Urinary bladder (tissue), 4 donors: ENCODE data around the gene RBM47. TPM values are rescaled to one million over a fixed set of nuclear protein-coding genes. Genes with fewer than 3 reads are reported as not detected.

Experiments
- DNase-seq: peaks from one replicate; pipeline ENCODE4 v3.0.0-alpha.2; 2015; ENCODE audit errors: extremely low spot score
- H3K27ac ChIP-seq: one replicate; pipeline ENCODE4 v1.5.1; 2013; ENCODE audit warnings: low read depth, mild to moderate bottlenecking, moderate library complexity
- H3K36me3 ChIP-seq: one replicate; pipeline ENCODE4 v1.6.1; 2013; ENCODE audit warnings: mild to moderate bottlenecking, moderate library complexity; ENCODE audit not compliant: insufficient read depth
- H3K4me1 ChIP-seq: one replicate; pipeline ENCODE4 v1.6.1; 2013; ENCODE audit warnings: mild to moderate bottlenecking, moderate library complexity; ENCODE audit not compliant: insufficient read depth
- H3K4me3 ChIP-seq: one replicate; pipeline ENCODE4 v1.5.1; 2013; ENCODE audit warnings: low read depth, low read length
- WGBS: extraction: QIAGEN DNeasy Blood & Tissue Kit; methylation state at CpG from one replicate; pipeline ENCODE4 v1.1.7; 2013; 5-methylcytosine and 5-hydroxymethylcytosine counted together
- polyA plus RNA-seq: library from polyadenylated mRNA; stranded (reverse); fragments of 200-250 nt; gene quantifications from one replicate; pipeline ENCODE4 v1.2.3, GENCODE V29; 2013
- total RNA-seq: library from RNA; depleted of rRNA; stranded (reverse); fragments of >200 nt; gene quantifications from one replicate; pipeline ENCODE4 v1.2.3, GENCODE V29; 2014
- donor health status: healthy with polysubstance abuse.
- donor health status: healthy.

Gene RBM47
- total and polyA plus RNA-seq, 2 donors: 7.6 to 18.6 TPM

DNA sequence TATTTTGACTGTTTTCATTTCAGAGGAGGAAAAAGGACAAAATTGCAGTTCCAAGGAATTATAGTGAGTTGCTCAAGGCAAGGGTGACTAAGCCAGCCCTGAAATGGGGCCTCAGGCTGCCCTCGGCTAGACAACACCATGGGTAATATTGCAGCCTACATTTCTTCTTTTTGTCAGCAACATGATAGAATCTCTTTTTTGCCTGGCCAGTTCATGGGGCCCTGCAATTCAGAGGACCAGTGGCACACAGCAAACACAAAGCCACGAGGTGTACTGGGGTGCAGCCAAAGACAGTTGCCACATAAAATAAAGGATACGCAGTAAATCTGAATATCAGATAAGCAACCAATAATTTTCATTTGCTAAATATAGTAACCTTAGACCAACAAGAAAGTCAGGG is 41.8 kb downstream of the RBM47 start:
- no peak for DNase-seq
- Histone ChIP-seq H3K4me3 (no peak overlapping the region), H3K27ac (no peak overlapping the region), H3K4me1 (no peaks in the 10 kb centered on the region), H3K36me3 (no peaks in the 10 kb centered on the region)
- 49% methylated on average over 3 of the region's 3 CpGs for WGBS

- no peak overlapping the region for H3K27ac ChIP-seq
- no peak for DNase-seq
- H3K4me3 ChIP-seq: no peak overlapping the region
- WGBS: 74% methylated on average over 2 of the region's 2 CpGs
- no peaks in the 10 kb centered on the region for H3K36me3 ChIP-seq
- no peaks in the 10 kb centered on the region for H3K4me1 ChIP-seq
Observed at GRCh38 chr4:40587351-40587750, 42.3 kb downstream of the RBM47 start.

DNA sequence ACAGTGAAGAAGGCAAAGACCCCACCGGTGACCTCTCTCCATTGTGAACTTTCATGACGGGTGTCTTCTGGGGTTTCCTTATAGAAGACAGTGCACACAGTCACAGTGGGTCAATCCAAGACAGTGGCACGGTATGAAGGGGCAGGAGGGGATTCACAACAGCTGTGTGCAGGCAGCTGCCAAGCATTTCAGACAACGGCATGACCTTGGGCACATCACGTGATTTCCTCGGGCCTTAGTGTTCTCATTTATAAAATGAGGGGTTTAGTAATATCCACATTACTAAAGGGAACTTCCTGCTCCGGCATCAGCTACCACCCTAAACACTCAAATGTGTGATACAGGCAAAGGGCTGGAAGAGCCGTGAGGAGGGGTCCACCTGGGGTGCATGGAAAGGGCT is 42.9 kb downstream of the RBM47 start:
- H3K4me1 ChIP-seq: no peaks in the 10 kb centered on the region
- H3K27ac ChIP-seq: no peak overlapping the region
- no peaks in the 10 kb centered on the region for H3K36me3 ChIP-seq
- 56% methylated on average over 8 of the region's 8 CpGs for WGBS
- no peak overlapping the region for H3K4me3 ChIP-seq
- no peak for DNase-seq

- 77% methylated on average over 2 of the region's 2 CpGs for WGBS
Observed at GRCh38 chr4:40586034-40586433, 43.6 kb downstream of the RBM47 start.

GRCh38 chr4:40585201-40585799 is 44.4 kb downstream of the RBM47 start:
- H3K27ac ChIP-seq: no peak overlapping the region
- H3K36me3 ChIP-seq: no peaks in the 10 kb centered on the region
- DNase-seq: no peak
- H3K4me3 ChIP-seq: no peak overlapping the region
- H3K4me1 ChIP-seq: no peaks in the 10 kb centered on the region
- WGBS: 80% methylated on average over 8 of the region's 8 CpGs

More at GRCh38 chr4:40586034-40586433, 43.6 kb downstream of the RBM47 start:
- DNase-seq: no peak
- Histone ChIP-seq H3K4me3 (no peak overlapping the region), H3K27ac (no peak overlapping the region), H3K4me1 (no peaks in the 10 kb centered on the region), H3K36me3 (no peaks in the 10 kb centered on the region)

DNA sequence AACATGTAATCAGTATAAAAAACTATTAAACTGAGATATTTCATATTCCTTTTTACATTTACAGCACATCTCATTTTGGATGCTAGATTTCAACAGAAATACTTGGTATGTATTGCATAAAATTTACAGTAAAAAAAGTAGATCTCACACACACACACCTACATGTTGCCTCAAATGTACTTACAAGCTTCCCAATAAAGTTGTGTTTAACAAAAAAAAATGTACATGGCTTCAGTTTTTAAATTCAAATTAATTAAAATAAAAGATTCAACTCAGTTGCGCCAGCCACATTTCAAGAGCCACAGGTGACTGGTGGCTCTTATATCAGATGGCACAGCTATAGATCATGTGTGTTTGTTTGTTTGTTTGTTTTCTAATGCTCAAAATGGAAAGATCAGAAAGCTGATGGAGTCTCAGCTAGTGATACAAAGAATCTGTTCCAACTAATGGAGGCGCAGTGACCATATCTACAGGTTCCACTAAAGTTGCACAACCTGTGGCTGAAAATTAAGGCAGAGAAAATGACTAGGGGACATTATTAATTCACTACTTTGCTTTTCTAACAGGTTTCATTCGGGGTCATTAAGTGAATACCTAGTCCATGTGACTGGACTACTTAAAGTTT is 45.0 kb downstream of the RBM47 start:
- H3K36me3 ChIP-seq: no peaks in the 10 kb centered on the region
- H3K4me1 ChIP-seq: no peaks in the 10 kb centered on the region
- no peak overlapping the region for H3K27ac ChIP-seq
- H3K4me3 ChIP-seq: no peak overlapping the region
- 91% methylated on average over 3 of the region's 3 CpGs for WGBS
- DNase-seq: no peak

DNA sequence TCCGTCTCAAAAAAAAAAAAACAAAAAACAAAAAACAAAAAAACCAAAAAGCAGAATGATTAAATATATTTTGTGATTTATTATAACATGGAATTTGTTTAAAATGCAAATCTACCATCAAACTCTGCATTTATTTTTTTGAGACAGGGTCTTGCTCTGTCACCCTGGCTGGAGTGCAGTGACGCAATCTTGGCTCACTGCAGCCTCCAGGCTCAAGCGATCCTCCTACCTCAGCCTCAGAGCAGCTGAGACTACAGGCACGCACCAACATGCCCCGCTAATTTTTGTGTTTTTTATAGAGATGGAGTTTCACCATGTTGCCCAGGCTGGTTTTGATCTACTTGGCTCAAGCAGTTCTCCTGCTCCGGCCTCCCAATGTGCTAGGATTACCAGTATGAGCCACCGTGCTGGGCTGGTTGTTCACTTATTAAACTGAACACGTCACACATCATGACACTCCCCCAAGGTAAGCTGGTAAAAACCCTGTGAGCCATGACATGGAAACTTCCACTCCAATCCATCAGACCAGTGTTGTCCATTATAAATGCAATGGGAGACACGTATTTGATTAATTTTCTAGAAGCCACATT is 45.7 kb downstream of the RBM47 start:
- H3K4me1 ChIP-seq: no peaks in the 10 kb centered on the region
- no peak overlapping the region for H3K4me3 ChIP-seq
- no peak for DNase-seq
- H3K27ac ChIP-seq: no peak overlapping the region
- 91% methylated on average over 9 of the region's 9 CpGs for WGBS
- H3K36me3 ChIP-seq: no peaks in the 10 kb centered on the region

DNA sequence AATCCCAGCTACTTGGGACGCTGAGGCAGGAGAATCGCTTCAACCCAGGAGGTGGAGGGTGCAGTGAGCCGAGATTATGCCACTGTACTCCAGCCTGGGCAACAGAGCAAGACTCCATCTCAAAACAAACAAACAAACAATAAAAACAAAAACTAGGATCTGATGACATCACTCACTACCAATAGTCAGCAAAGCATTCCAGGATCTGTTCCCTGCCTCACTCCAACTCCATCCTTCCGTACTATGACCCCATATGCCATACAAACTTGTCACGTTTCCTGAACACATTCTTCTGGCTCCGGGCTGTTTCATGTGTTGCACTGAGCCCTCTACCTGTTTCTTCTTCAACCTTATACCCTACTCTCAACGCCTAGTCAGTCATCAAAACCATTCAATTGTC is 47.3 kb downstream of the RBM47 start:
- Histone ChIP-seq H3K36me3 (no peaks in the 10 kb centered on the region), H3K4me1 (no peaks in the 10 kb centered on the region), H3K27ac (no peak overlapping the region), H3K4me3 (no peak overlapping the region)
- no peak for DNase-seq
- 91% methylated on average over 7 of the region's 7 CpGs for WGBS

GRCh38 chr4:40581254-40582140 is 48.2 kb downstream of the RBM47 start:
- H3K36me3 ChIP-seq: no peaks in the 10 kb centered on the region
- DNase-seq: no peak
- H3K4me3 ChIP-seq: no peak overlapping the region
- WGBS: 81% methylated on average over 15 of the region's 15 CpGs
- H3K4me1 ChIP-seq: no peaks in the 10 kb centered on the region
- H3K27ac ChIP-seq: no peak overlapping the region

GRCh38 chr4:40579983-40580382 is 49.7 kb downstream of the RBM47 start:
- no peak for DNase-seq
- no peak overlapping the region for H3K27ac ChIP-seq
- no peak overlapping the region for H3K4me3 ChIP-seq
- H3K4me1 ChIP-seq: no peaks in the 10 kb centered on the region
- 60% methylated on average over 3 of the region's 3 CpGs for WGBS
- no peaks in the 10 kb centered on the region for H3K36me3 ChIP-seq

DNA sequence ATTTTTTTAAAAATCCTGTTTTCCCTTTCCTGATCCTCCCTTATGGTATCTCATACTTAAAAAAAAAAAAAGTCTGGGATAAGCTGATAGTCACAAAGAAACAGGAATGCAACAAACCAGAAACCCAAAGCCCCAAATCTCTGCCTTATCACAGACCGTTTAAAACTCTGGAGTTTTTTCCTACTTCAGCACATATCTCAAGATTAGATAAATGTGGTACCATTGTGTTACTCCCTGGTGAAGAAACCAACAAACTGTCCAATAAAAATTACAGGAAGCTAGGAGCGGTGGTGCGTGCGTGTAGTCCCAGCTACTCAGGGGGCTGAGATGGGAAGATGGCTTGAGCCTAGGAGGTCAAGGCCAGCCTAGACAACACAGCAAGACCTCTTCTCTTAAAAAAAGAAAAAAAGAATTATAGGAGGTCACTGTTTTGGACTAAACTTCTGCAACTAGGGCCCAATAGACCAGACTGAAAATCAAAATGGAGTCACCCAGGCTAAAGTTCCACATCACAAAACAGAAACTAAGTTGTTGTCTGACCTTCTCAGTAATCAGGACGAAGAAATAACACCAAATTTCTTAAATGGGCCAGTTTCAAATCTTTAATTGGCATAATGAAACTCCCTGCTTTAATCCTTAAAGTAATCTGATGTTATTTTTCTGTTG is 51.9 kb downstream of the RBM47 start:
- Histone ChIP-seq H3K4me3 (no peak overlapping the region), H3K36me3 (no peaks in the 10 kb centered on the region), H3K27ac (no peak overlapping the region), H3K4me1 (no peaks in the 10 kb centered on the region)
- WGBS: 71% methylated on average over 5 of the region's 5 CpGs
- no peak for DNase-seq

DNA sequence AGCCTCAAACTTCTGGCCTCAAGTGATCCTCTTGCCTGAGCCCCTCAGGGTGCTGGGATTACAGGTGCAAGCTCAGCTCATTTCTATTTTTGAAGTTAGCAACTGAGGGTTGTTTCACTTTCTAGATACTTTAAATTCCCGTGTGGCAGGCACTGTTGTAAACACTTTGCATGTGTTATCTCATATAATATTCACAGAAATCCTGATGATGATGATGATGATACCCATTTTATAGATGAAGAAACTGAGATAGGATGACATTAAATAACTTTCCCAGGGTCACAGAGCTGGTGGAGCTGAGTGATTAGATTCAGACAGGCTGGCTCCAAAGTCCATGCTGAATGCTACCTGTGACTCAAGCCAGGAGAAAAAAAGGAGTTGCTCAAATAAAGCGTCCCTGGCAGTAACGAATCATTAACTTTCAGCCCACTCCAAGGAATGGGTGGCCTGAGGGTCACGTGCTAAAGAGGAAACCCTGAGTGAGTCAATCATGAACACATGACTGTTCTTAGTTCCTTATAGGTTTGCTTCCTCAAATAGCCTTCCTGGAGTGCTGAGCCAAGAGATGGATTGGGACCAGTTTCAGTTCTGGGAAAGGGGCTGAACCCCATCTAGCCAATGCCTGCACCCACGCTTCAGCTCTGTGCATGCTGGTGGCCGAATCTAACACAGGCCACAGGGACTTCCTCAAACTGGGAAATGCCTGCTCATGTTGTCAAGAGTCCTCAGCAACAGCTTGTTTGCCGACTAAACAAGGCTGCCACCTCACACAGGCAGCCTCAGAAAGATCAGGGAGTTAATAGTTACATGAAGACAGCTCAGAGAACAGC is 52.8 kb downstream of the RBM47 start:
- peak; percentile 47 for DNase-seq
- Histone ChIP-seq H3K4me3 (no peak overlapping the region), H3K36me3 (no peaks in the 10 kb centered on the region), H3K27ac (no peak overlapping the region), H3K4me1 (no peaks in the 10 kb centered on the region)
- WGBS: 21% methylated on average over 7 of the region's 7 CpGs

DNA sequence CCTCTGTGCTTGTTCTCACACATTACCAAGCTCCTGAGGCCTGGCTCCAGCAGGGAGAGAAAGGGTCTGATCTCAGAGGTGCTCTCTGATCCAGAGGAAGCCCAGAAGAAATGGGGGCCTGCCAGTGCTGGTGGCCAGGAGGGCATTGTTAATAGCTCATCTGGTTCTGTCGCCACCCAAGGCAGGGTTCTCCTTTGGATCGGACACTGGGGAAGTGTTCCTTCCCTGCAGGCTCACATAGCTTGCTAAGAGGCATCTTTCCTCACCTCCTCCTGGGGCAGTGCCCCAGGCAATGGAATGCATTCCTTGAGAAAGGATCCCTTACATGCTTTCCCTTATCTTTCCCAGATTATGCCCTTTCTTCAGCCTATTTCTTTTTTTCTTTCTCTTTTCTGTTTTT is 53.8 kb downstream of the RBM47 start:
- no peak overlapping the region for H3K27ac ChIP-seq
- WGBS: 86% methylated on average over 2 of the region's 2 CpGs
- no peaks in the 10 kb centered on the region for H3K4me1 ChIP-seq
- H3K36me3 ChIP-seq: no peaks in the 10 kb centered on the region
- DNase-seq: no peak
- no peak overlapping the region for H3K4me3 ChIP-seq
